SK-N-SH (cell line): ENCODE data around the gene NUF2. TPM values are rescaled to one million over a fixed set of nuclear protein-coding genes. Genes with fewer than 3 reads are reported as not detected.

Experiments
- CTCF ChIA-PET: fragments of 300-600, 350-600 bp; formaldehyde crosslinking; extraction: SDS; loops from one replicate; lab custom pipeline; 2021; lab: Yijun Ruan, JAX
- POLR2A ChIA-PET: fragments of 350-600 bp; sonication (Branson Sonifier 250); formaldehyde crosslinking; extraction: SDS; loops from one replicate; lab custom pipeline; 2020; ENCODE audit warnings: antibody characterized with exemption, inconsistent platforms; lab: Yijun Ruan, JAX
- DNase-seq: peaks from one replicate; pipeline ENCODE4 v3.0.0; 2012
- H2AFZ ChIP-seq: fragments of 200-600 bp; sonication (generic); 2 replicates; pipeline ENCODE4 v1.8.1; 2016; ENCODE audit warnings: antibody characterized with exemption, mild to moderate bottlenecking, low read depth
- H3F3A ChIP-seq: fragments of 200-600 bp; sonication (generic); replicated peaks from 2 replicates; pipeline ENCODE3; 2016; ENCODE audit warnings: antibody characterized with exemption, mild to moderate bottlenecking; ENCODE audit not compliant: insufficient read depth
- H3K27ac ChIP-seq, 2 experiments: fragments of 200-500 bp in 1 of 2; fragments of 200-600 bp in 1 of 2; sonication (Bioruptor generic) in 1 of 2; sonication (generic), shearing (Covaris generic) in 1 of 2; 2 replicates each; pipeline versions ENCODE4 v1.5.1 to v1.6.1; 2014 to 2016; ENCODE audit warnings: low read depth in 2 of 2, inconsistent platforms in 1 of 2, low read length in 1 of 2, mild to moderate bottlenecking in 1 of 2, mixed read lengths in 1 of 2
- H3K27me3 ChIP-seq: fragments of 200-600 bp; sonication (generic), shearing (Covaris generic); 2 replicates; pipeline ENCODE4 v1.6.1; 2016; ENCODE audit warnings: mixed run types; ENCODE audit not compliant: insufficient read depth
- H3K36me3 ChIP-seq, 2 experiments: fragments of 200-500 bp in 1 of 2; fragments of 200-600 bp in 1 of 2; sonication (Bioruptor generic) in 1 of 2; sonication (generic) in 1 of 2; replicated peaks in 1 of 2; 2 replicates each; pipeline versions ENCODE3 to v1.5.1; 2014 to 2016; ENCODE audit warnings: low read length in 1 of 2, mild to moderate bottlenecking in 1 of 2; ENCODE audit not compliant: insufficient read depth in 2 of 2, control insufficient read depth in 1 of 2
- H3K4me1 ChIP-seq, 2 experiments: fragments of 200-500 bp in 1 of 2; fragments of 200-600 bp in 1 of 2; sonication (Bioruptor generic) in 1 of 2; sonication (generic), shearing (Covaris generic) in 1 of 2; 2 replicates each; pipeline versions ENCODE4 v1.5.1 to v1.6.1; 2014 to 2016; ENCODE audit warnings: low read depth in 1 of 2, low read length in 1 of 2, mixed run types in 1 of 2; ENCODE audit not compliant: insufficient read depth in 2 of 2, control insufficient read depth in 1 of 2
- H3K4me2 ChIP-seq: fragments of 200-600 bp; sonication (generic), shearing (Covaris generic); 2 replicates; pipeline ENCODE4 v1.6.1; 2017; ENCODE audit warnings: mixed run types
- H3K4me3 ChIP-seq, 2 experiments: fragments of 200-500 bp in 1 of 2; fragments of 200-600 bp in 1 of 2; sonication (Bioruptor generic) in 1 of 2; sonication (generic), shearing (Covaris generic) in 1 of 2; 2 replicates each; pipeline versions ENCODE4 v1.5.1 to v1.8.1; 2014 to 2016; ENCODE audit warnings: low read depth in 2 of 2, inconsistent platforms in 1 of 2, low read length in 1 of 2, mild to moderate bottlenecking in 1 of 2, mixed read lengths in 1 of 2, moderate library complexity in 1 of 2
- H3K79me2 ChIP-seq: fragments of 200-600 bp; sonication (generic); 2 replicates; pipeline ENCODE4 v1.8.1; 2017; ENCODE audit warnings: mild to moderate bottlenecking; ENCODE audit not compliant: insufficient read depth
- H3K9ac ChIP-seq: fragments of 200-600 bp; sonication (generic); 2 replicates; pipeline ENCODE4 v1.6.1; 2017; ENCODE audit warnings: mixed run types
- H3K9me2 ChIP-seq: fragments of 200-600 bp; sonication (generic); 2 replicates; pipeline ENCODE4 v1.6.1; 2017; ENCODE audit warnings: mixed run types
- H3K9me3 ChIP-seq: fragments of 200-600 bp; sonication (generic); 2 replicates; pipeline ENCODE4 v1.6.1; 2017; ENCODE audit warnings: mixed run types, mild to moderate bottlenecking, moderate library complexity
- H4K20me1 ChIP-seq: fragments of 200-600 bp; sonication (generic); 2 replicates; pipeline ENCODE4 v1.6.1; 2017; ENCODE audit warnings: mild to moderate bottlenecking, mixed run types; ENCODE audit not compliant: insufficient read depth
- EP300 ChIP-seq, 2 experiments: IDR thresholded peaks; 2 replicates each; pipeline versions ENCODE4 v1.4.0 to v1.6.1; 2012; ENCODE audit warnings: borderline replicate concordance in 1 of 2, low read depth in 1 of 2, low read length in 1 of 2
- FOSL2 ChIP-seq: IDR thresholded peaks from 2 replicates; pipeline ENCODE4 v1.4.0; 2012; ENCODE audit warnings: low read depth, mild to moderate bottlenecking, moderate library complexity, borderline replicate concordance
- FOXJ3 ChIP-seq: sonication (generic); formaldehyde crosslinking; IDR thresholded peaks from 2 replicates; pipeline ENCODE4 v1.5.1; 2020; ENCODE audit warnings: mild to moderate bottlenecking, missing genetic modification reagents
- GATA2 ChIP-seq: sonication (generic); formaldehyde crosslinking; IDR thresholded peaks from 2 replicates; pipeline ENCODE4 v1.5.0; 2020; ENCODE audit warnings: mild to moderate bottlenecking, missing genetic modification reagents
- MXI1 ChIP-seq: IDR thresholded peaks from 2 replicates; pipeline ENCODE4 v1.6.1; 2012; ENCODE audit warnings: mild to moderate bottlenecking, low read depth, low read length, improper control_type of control experiment
- NFIC ChIP-seq: IDR thresholded peaks from 2 replicates; pipeline ENCODE4 v1.4.0; 2012; ENCODE audit warnings: borderline replicate concordance
- NRF1 ChIP-seq: IDR thresholded peaks from 2 replicates; pipeline ENCODE4 v1.6.1; 2012; ENCODE audit warnings: low read depth, mild to moderate bottlenecking, low read length
- POLR2AphosphoS5 ChIP-seq: IDR thresholded peaks from 2 replicates; pipeline ENCODE4 v1.6.1; 2012; ENCODE audit warnings: low read depth, low read length
- RAD21 ChIP-seq: IDR thresholded peaks from 2 replicates; pipeline ENCODE4 v1.6.1; 2012; ENCODE audit warnings: mild to moderate bottlenecking, low read length
- RFX5 ChIP-seq: IDR thresholded peaks from 2 replicates; pipeline ENCODE4 v1.6.1; 2012; ENCODE audit warnings: mild to moderate bottlenecking, improper control_type of control experiment, low read length
- SMC3 ChIP-seq: IDR thresholded peaks from 2 replicates; pipeline ENCODE4 v1.6.1; 2012; ENCODE audit warnings: low read depth, low read length, improper control_type of control experiment
- TAF1 ChIP-seq: IDR thresholded peaks from 2 replicates; pipeline ENCODE4 v1.6.1; 2012; ENCODE audit warnings: low read depth, mild to moderate bottlenecking, low read length, moderate library complexity, borderline replicate concordance
- TCF12 ChIP-seq: IDR thresholded peaks from 2 replicates; pipeline ENCODE4 v1.4.0; 2012
- WGBS: methylation state at CpG from one replicate; pipeline ENCODE4 v1.1.6; 2017; ENCODE audit warnings: low lambda C conversion rate; 5-methylcytosine and 5-hydroxymethylcytosine counted together
- polyA plus RNA-seq, 3 experiments: library from polyadenylated mRNA; depleted of rRNA; stranded (reverse); fragments of >200 nt; gene quantifications; 2 replicates each; pipeline ENCODE4 v1.2.3, GENCODE V29; 2012
- TF ChIP-seq, protein P1 (sequence below): IDR thresholded peaks from 2 replicates; pipeline ENCODE4; 2012
- TF ChIP-seq, protein P2 (sequence below): IDR thresholded peaks from 2 replicates; pipeline ENCODE4 v1.4.0; 2012; ENCODE audit warnings: low read depth
- TF ChIP-seq, protein P3 (sequence below): IDR thresholded peaks from 2 replicates; pipeline ENCODE4 v1.4.0; 2012; ENCODE audit warnings: low read depth, borderline replicate concordance
- TF ChIP-seq, protein P4 (sequence below): IDR thresholded peaks from 2 replicates; pipeline ENCODE4 v1.4.0; 2012; ENCODE audit warnings: low read depth, borderline replicate concordance
- TF ChIP-seq, protein P5 (sequence below): fragments of 150-350 bp; IDR thresholded peaks from 2 replicates; pipeline ENCODE4 v1.6.1; 2016; ENCODE audit warnings: mild to moderate bottlenecking, low read depth, low read length
- TF ChIP-seq, protein P6 (sequence below): fragments of 200-600 bp; sonication (generic); IDR thresholded peaks from 2 replicates; pipeline ENCODE4 v1.6.1; 2017; ENCODE audit warnings: antibody characterized with exemption, mild to moderate bottlenecking, moderate library complexity

The NUF2 gene
- polyA plus RNA-seq, 1 of the 3 experiments (the other 2 are of a cell fraction), result 11.3 TPM

DNA sequence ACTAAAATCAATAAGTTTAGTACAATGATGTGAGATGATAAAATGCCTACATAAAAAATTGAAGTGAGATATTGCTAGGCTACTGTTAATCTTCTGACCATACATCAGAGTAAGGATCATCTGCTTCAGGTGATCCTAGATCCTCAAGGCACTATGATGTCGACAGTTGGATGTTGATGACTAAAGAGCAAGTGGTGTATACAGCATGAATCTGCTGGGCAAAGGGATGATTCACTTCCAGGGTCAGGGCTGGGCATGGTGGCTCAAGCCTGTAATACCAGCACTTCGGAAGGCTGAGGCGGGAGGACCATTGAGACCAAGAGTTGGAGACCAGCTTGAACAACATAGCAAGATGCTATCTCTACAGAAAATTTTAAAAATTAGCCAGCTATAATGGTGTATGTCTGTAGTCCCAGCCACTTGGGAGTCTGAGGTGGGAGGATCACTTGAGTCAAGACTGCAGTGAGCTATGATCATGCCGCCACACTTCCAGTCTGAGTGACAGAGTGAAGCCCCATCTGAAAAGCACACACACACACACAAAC lies 24.6 kb downstream of the NUF2 start:
- WGBS, result 78% methylated on average over 4 of the region's 4 CpGs
- Histone ChIP-seq H3K79me2 (no peaks in the 10 kb centered on the region), H3K27ac (no peak overlapping the region), H3K4me3 (no peak overlapping the region), H3K4me2 (no peak overlapping the region), H2AFZ (no peak overlapping the region), H3K9ac (no peak overlapping the region), H3K4me1 (no peaks in the 10 kb centered on the region; a peak in 1 of 4 replicates), H3K27me3 (no peaks in the 10 kb centered on the region), H3F3A (no peaks in the 10 kb centered on the region), H3K9me3 (no peaks in the 10 kb centered on the region), H3K9me2 (no peaks in the 10 kb centered on the region), H4K20me1 (no peaks in the 10 kb centered on the region), H3K36me3 (peaks cover 70 to 72% of the 10 kb centered on the region in 2 experiments)
- TF ChIP-seq RAD21, result no peak
- TF ChIP-seq, protein P1, sequence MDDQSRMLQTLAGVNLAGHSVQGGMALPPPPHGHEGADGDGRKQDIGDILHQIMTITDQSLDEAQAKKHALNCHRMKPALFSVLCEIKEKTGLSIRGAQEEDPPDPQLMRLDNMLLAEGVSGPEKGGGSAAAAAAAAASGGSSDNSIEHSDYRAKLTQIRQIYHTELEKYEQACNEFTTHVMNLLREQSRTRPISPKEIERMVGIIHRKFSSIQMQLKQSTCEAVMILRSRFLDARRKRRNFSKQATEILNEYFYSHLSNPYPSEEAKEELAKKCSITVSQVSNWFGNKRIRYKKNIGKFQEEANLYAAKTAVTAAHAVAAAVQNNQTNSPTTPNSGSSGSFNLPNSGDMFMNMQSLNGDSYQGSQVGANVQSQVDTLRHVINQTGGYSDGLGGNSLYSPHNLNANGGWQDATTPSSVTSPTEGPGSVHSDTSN, result no peak
- TF ChIP-seq, protein P2, sequence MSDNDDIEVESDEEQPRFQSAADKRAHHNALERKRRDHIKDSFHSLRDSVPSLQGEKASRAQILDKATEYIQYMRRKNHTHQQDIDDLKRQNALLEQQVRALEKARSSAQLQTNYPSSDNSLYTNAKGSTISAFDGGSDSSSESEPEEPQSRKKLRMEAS, result no peak
- ChIA-PET CTCF (interaction anchor here (0.9 to 1.0 kb wide), 2 partner anchors 13 to 20 kb away, joined by 3 to 5 read pairs; no protein-coding TSS in a partner anchor), POLR2A (no interaction called here)
- DNase-seq, result no peak

DNA sequence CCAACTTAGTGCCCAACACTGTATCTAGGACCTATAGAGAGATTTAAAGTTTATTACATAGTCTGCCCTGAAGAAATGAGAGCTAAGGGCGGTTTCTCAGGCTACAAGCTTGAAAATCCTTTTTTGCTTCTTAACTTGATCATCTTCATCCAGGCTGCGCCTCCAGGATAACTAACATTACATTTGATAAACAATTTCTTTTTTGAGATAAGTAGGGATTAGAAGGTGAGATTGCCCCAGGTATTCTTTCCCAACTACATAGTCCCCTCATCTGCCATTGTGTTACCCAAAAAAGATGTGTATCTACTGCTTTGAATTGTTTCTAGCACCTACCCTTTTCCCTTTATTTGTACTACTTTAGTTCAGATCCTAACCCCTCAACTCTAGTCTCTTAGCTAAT lies 25.4 kb downstream of the NUF2 start:
- 98% methylated on average over 2 of the region's 2 CpGs for WGBS
- no peak overlapping the region for H3K27ac ChIP-seq
- H3K4me3 ChIP-seq, result no peak overlapping the region
- H3K4me1 ChIP-seq, result no peaks in the 10 kb centered on the region; a peak in 1 of 4 replicates
- H4K20me1 ChIP-seq, result no peaks in the 10 kb centered on the region
- no peak overlapping the region for H3K9ac ChIP-seq
- ChIA-PET POLR2A (no interaction called here), CTCF (interaction anchor here (0.9 to 1.0 kb wide), 3 partner anchors 12 to 31 kb away, joined by 3 to 5 read pairs (median 4); no protein-coding TSS in a partner anchor)
- no peak overlapping the region for H2AFZ ChIP-seq
- H3K36me3 ChIP-seq, result peaks cover 74 to 75% of the 10 kb centered on the region in 2 experiments
- no peaks in the 10 kb centered on the region for H3K9me3 ChIP-seq
- H3K4me2 ChIP-seq, result no peak overlapping the region
- H3K79me2 ChIP-seq, result no peaks in the 10 kb centered on the region
- DNase-seq, result no peak
- no peaks in the 10 kb centered on the region for H3K27me3 ChIP-seq
- H3K9me2 ChIP-seq, result no peaks in the 10 kb centered on the region
- no peaks in the 10 kb centered on the region for H3F3A ChIP-seq
- TF ChIP-seq POLR2AphosphoS5, result no peak
- TF ChIP-seq TAF1, result no peak
- TF ChIP-seq, protein P1, result no peak
- no peak for TF ChIP-seq TCF12
- TF ChIP-seq RFX5, result no peak
- TF ChIP-seq, protein P3, sequence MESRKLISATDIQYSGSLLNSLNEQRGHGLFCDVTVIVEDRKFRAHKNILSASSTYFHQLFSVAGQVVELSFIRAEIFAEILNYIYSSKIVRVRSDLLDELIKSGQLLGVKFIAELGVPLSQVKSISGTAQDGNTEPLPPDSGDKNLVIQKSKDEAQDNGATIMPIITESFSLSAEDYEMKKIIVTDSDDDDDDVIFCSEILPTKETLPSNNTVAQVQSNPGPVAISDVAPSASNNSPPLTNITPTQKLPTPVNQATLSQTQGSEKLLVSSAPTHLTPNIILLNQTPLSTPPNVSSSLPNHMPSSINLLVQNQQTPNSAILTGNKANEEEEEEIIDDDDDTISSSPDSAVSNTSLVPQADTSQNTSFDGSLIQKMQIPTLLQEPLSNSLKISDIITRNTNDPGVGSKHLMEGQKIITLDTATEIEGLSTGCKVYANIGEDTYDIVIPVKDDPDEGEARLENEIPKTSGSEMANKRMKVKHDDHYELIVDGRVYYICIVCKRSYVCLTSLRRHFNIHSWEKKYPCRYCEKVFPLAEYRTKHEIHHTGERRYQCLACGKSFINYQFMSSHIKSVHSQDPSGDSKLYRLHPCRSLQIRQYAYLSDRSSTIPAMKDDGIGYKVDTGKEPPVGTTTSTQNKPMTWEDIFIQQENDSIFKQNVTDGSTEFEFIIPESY, result no peak
- no peak for TF ChIP-seq NFIC
- TF ChIP-seq EP300 (IDR thresholded peaks at IDR 0.05; ENCODE audit: borderline replicate concordance in 1 of 2, low read depth in 1 of 2, low read length in 1 of 2), result no peak
- TF ChIP-seq RAD21, result no peak
- TF ChIP-seq FOSL2, result no peak
- no peak for TF ChIP-seq SMC3
- TF ChIP-seq, protein P4, sequence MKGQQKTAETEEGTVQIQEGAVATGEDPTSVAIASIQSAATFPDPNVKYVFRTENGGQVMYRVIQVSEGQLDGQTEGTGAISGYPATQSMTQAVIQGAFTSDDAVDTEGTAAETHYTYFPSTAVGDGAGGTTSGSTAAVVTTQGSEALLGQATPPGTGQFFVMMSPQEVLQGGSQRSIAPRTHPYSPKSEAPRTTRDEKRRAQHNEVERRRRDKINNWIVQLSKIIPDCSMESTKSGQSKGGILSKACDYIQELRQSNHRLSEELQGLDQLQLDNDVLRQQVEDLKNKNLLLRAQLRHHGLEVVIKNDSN, result no peak
- no peak for TF ChIP-seq MXI1
- TF ChIP-seq, protein P5, sequence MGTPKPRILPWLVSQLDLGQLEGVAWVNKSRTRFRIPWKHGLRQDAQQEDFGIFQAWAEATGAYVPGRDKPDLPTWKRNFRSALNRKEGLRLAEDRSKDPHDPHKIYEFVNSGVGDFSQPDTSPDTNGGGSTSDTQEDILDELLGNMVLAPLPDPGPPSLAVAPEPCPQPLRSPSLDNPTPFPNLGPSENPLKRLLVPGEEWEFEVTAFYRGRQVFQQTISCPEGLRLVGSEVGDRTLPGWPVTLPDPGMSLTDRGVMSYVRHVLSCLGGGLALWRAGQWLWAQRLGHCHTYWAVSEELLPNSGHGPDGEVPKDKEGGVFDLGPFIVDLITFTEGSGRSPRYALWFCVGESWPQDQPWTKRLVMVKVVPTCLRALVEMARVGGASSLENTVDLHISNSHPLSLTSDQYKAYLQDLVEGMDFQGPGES, result no peak
- TF ChIP-seq NRF1, result no peak
- TF ChIP-seq GATA2, result no peak
- TF ChIP-seq FOXJ3 (CRISPR knock-in tag), result no peak
- TF ChIP-seq, protein P6, sequence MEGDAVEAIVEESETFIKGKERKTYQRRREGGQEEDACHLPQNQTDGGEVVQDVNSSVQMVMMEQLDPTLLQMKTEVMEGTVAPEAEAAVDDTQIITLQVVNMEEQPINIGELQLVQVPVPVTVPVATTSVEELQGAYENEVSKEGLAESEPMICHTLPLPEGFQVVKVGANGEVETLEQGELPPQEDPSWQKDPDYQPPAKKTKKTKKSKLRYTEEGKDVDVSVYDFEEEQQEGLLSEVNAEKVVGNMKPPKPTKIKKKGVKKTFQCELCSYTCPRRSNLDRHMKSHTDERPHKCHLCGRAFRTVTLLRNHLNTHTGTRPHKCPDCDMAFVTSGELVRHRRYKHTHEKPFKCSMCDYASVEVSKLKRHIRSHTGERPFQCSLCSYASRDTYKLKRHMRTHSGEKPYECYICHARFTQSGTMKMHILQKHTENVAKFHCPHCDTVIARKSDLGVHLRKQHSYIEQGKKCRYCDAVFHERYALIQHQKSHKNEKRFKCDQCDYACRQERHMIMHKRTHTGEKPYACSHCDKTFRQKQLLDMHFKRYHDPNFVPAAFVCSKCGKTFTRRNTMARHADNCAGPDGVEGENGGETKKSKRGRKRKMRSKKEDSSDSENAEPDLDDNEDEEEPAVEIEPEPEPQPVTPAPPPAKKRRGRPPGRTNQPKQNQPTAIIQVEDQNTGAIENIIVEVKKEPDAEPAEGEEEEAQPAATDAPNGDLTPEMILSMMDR, result no peak
